Stimulated activated CD4-positive, alpha-beta T cell treated with anti-CD3 and anti-CD28 coated beads, Interleukin-2, amount 100 ng/mL, for 24 hours (primary cell): ENCODE data around the gene DUSP7.
"Not testable (repeated sequence)": the region's sequence is repeated elsewhere in the genome, so short reads cannot be mapped to it uniquely, and the experiment has no call there.

Source experiments
- DNase-seq, 2 donors: peaks; one replicate each; pipeline ENCODE4 v3.0.0-alpha.2; 2020

The DUSP7 gene

GRCh38 chr3:52044869-52045619 lies 11.3 kb downstream of the DUSP7 start:
- no peak for DNase-seq

GRCh38 chr3:52043750-52044149 lies 12.6 kb downstream of the DUSP7 start:
- no peak for DNase-seq

- not testable (repeated sequence) for DNase-seq
Measured at GRCh38 chr3:52043039-52043438, 13.3 kb downstream of the DUSP7 start.

- DNase-seq = no peak
Measured at GRCh38 chr3:52041118-52041731, 15.1 kb downstream of the DUSP7 start.

GRCh38 chr3:52040600-52040999 lies 15.8 kb downstream of the DUSP7 start:
- DNase-seq = no peak

- no peak for DNase-seq
Measured at GRCh38 chr3:52039846-52040245, 16.5 kb downstream of the DUSP7 start.

GRCh38 chr3:52039426-52039825 lies 16.9 kb downstream of the DUSP7 start:
- no peak for DNase-seq

GRCh38 chr3:52038227-52038626 lies 18.1 kb downstream of the DUSP7 start:
- no peak for DNase-seq

GRCh38 chr3:52037291-52037690 lies 19.1 kb downstream of the DUSP7 start:
- no peak for DNase-seq

GRCh38 chr3:52036829-52037228 lies 19.5 kb downstream of the DUSP7 start:
- DNase-seq = no peak

GRCh38 chr3:52036222-52036694 lies 20.1 kb downstream of the DUSP7 start:
- DNase-seq = no peak

- DNase-seq = no peak
Measured at GRCh38 chr3:52034651-52035050, 21.7 kb downstream of the DUSP7 start.

- no peak for DNase-seq
Measured at GRCh38 chr3:52034212-52034611, 22.2 kb downstream of the DUSP7 start.

- not testable (repeated sequence) for DNase-seq
Measured at GRCh38 chr3:52033748-52034147, 22.6 kb downstream of the DUSP7 start.

GRCh38 chr3:52032702-52033408 lies 23.5 kb downstream of the DUSP7 start:
- no peak for DNase-seq

- no peak for DNase-seq
Measured at GRCh38 chr3:52031896-52032295, 24.5 kb downstream of the DUSP7 start.

- no peak for DNase-seq
Measured at GRCh38 chr3:52030714-52031310, 25.6 kb downstream of the DUSP7 start.

GRCh38 chr3:52029535-52029934 lies 26.8 kb downstream of the DUSP7 start:
- DNase-seq = no peak

- DNase-seq = no peak
Measured at GRCh38 chr3:52029053-52029452, 27.3 kb downstream of the DUSP7 start.

GRCh38 chr3:52028572-52028971 lies 27.8 kb downstream of the DUSP7 start:
- no peak for DNase-seq

- DNase-seq = no peak
Measured at GRCh38 chr3:52026041-52026440, 30.3 kb downstream of the DUSP7 start.

- DNase-seq = no peak
Measured at GRCh38 chr3:52025453-52025852, 30.9 kb downstream of the DUSP7 start.

GRCh38 chr3:52024765-52025452 lies 31.5 kb downstream of the DUSP7 start:
- no peak for DNase-seq
